ENCODE data around the gene MEX3A. TPM values are rescaled to one million over a fixed set of nuclear protein-coding genes. Genes with fewer than 3 reads are reported as not detected.

MEX3A gene
- total and polyA plus RNA-seq, 2 of the 8 experiments (the other 6 are each of a cell fraction or from before 2014, with no cell fraction given): 34.1 to 52.4 TPM

DNA sequence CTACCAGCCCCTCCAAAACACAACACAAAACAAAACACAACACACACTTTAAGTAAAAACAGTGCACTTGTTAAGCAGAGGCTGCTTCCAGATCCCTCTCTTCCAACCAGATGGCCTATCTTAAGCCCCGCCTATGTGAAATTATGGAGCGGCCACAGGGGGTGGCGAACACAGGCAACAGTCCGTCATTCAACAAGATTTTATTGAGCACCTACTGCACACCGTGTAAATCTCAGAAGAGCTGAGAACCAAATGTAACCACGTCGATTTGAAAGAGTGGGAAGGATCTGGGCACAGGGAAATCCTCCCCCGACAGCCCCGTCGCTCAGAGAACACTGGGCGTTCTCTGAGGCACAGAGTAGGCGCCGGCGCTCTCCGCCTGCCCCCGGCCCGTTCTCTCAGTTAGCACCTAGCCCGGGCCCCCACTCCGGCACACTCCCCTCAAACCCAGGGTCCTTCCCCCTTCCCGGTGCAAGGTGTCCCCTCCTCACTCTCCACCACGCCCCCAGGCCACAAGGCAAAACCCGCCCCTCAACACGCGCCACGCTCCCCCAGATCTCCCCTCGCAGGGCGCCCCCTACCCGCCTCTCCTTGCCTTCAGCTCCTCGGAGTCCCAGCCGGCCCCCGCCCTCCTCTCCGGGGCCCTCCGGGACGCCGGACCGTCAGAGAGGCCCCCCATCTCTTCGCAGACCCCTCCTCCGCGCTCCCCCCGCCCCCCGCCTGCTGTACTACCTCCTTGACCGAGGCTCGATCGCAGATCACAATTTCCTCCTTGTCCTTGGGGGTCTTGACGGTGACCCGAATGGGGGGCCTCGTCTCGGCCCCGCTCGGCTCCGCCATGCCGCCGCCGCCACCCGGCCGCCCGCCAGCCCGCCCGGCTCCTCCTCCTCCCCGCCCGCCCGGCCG lies 29.1 kb downstream of the MEX3A start (continued):
- no peak for TF ChIP-seq TCF12 (IDR thresholded peaks at IDR 0.05; ENCODE audit: low read depth, low read length)
- peak in 1 of 2 experiments; percentile 35; a peak in 2 of 4 replicates for TF ChIP-seq RAD21 (IDR thresholded peaks at IDR 0.05 in 1 of 2, conservative IDR thresholded peaks at IDR 0.05 in 1 of 2; ENCODE audit: low read depth in 2 of 2, low read length in 2 of 2)
- TF ChIP-seq HDAC2 (IDR thresholded peaks at IDR 0.05; ENCODE audit: borderline replicate concordance in 1 of 2, low read depth in 2 of 2, low read length in 2 of 2): no peak; a peak in 2 of 4 replicates
- TF ChIP-seq TAF7 (optimal IDR thresholded peaks at IDR 0.05; ENCODE audit: borderline replicate concordance, low read depth, low read length): no peak
- peak; percentile 75 for TF ChIP-seq SAP30 (IDR thresholded peaks at IDR 0.05; ENCODE audit: insufficient read depth, insufficient replicate concordance, low read length)
- TF ChIP-seq FOSL1 (IDR thresholded peaks at IDR 0.05; ENCODE audit: insufficient read depth, low read depth, low read length): no peak
- no peak for TF ChIP-seq CREB1 (IDR thresholded peaks at IDR 0.05)
- no peak for TF ChIP-seq RFX5 (IDR thresholded peaks at IDR 0.05; ENCODE audit: borderline replicate concordance, low read depth, low read length)
- 0 out of 2 replicates have a peak, but pooled peaks have one; percentile 19 for TF ChIP-seq RBBP5 (IDR thresholded peaks at IDR 0.05; ENCODE audit: borderline replicate concordance, low read depth, low read length)
- no peak for TF ChIP-seq CTBP2 (IDR thresholded peaks at IDR 0.05; ENCODE audit: borderline replicate concordance, insufficient read depth, insufficient read length, low read length)
- TF ChIP-seq KDM1A (IDR thresholded peaks at IDR 0.05; ENCODE audit: borderline replicate concordance, low read length): no peak
- no peak for TF ChIP-seq ATF3 (IDR thresholded peaks at IDR 0.05; ENCODE audit: insufficient read depth, low read depth, low read length)
- no peak for TF ChIP-seq SP4 (IDR thresholded peaks at IDR 0.05; ENCODE audit: low read length)
- TF ChIP-seq CBX8 (IDR thresholded peaks at IDR 0.05; ENCODE audit: borderline replicate concordance, low read depth, low read length): no peak
- no peak for TF ChIP-seq ATF2 (IDR thresholded peaks at IDR 0.05; ENCODE audit: low read length)
- TF ChIP-seq JUN (IDR thresholded peaks at IDR 0.05; ENCODE audit: low read depth, low read length): no peak
- no peak for TF ChIP-seq BCL11A (IDR thresholded peaks at IDR 0.05; ENCODE audit: low read depth in 2 of 2, low read length in 2 of 2)
- no peak for TF ChIP-seq TEAD4 (IDR thresholded peaks at IDR 0.05; ENCODE audit: low read depth, low read length)
- no peak for TF ChIP-seq EP300 (IDR thresholded peaks at IDR 0.05; ENCODE audit: borderline replicate concordance in 1 of 2, low read depth in 2 of 2, low read length in 2 of 2)
- TF ChIP-seq JUND (IDR thresholded peaks at IDR 0.05; ENCODE audit: low read length): no peak

Data from H1 (cell line).